Measurements from ENCODE around the gene STAT5B. TPM values are rescaled to one million over a fixed set of nuclear protein-coding genes. Genes with fewer than 3 reads are reported as not detected.
A peak's percentile ranks its signal among the peaks of the same experiment; 100 is the strongest.

STAT5B gene
- total and polyA plus RNA-seq, 9 of the 15 experiments (the other 6 are each of a cell fraction or from before 2014, with no cell fraction given) = 20.8 to 176 (median 92.4) TPM

DNA sequence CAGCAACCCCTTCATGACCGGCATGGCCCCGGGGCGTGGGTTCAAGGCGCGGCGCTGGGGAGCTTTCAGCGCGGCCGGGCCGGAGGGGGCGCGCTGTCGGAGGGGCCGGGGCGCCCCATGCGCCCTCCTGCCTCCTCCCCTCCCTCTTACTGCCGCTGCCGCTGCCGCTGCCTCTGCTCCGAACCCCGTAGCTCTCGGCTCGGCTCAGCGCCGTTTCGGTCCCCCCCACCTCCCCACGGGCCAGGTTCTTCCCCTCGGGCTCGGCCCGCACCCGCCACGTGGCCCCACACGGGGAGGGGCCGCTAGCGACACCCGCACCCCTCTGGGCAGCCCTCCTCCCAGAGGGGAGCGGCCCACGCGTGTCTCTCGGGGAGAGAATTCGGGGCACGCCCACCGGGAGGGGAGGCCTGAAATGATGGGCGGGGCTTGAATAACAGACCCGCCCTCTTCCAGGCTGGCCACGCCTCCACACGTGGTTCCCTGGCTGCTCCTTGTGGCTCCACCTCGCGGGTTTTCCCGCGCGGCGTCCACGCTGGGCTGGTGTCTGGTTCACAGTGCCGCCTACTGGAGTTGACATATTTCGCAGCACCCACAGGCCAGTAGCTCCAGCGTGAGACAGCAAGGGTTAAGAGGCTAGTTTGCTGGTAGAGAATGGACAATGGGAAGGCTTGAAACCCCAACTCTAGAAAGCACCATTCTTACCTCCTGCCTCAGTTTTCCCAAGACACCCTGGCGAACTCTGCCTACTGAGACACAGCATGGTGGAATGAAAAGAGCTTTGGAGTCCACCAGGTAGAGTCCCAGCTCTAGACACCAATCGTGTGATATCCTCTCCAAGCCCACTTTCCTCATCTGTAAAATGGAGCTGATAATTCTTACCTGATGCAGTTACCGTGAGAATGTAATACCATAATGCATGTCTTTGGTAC, 95.0 kb downstream of the STAT5B start, which contains the start of gene KCNH4 (continued):
- TF ChIP-seq BCLAF1 (IDR thresholded peaks at IDR 0.05; ENCODE audit: borderline replicate concordance in 1 of 2, control insufficient read depth in 1 of 2, low read depth in 2 of 2, low read length in 1 of 2) (peak in 1 of 2 experiments; percentile 71; a peak in 1 of 4 replicates), GATAD2B (IDR thresholded peaks at IDR 0.05; ENCODE audit: borderline replicate concordance) (peak; percentile 81; the same call in 1 of the 2 replicates), ILK (tag; IDR thresholded peaks at IDR 0.05; ENCODE audit: borderline replicate concordance, low read depth) (no peak), CHD2 (IDR thresholded peaks at IDR 0.05; ENCODE audit: low read depth, low read length) (peak; percentile 80), ID3 (CRISPR knock-in tag; IDR thresholded peaks at IDR 0.05) (no peak), ID3 (tag; IDR thresholded peaks at IDR 0.05) (no peak), SP2 (IDR thresholded peaks at IDR 0.05; ENCODE audit: extremely low read depth, low read depth, low read length, poor library complexity, severe bottlenecking) (no peak), KLF6 (CRISPR knock-in tag; IDR thresholded peaks at IDR 0.05; ENCODE audit: borderline replicate concordance) (no peak), RAD21 (CRISPR knock-in tag; conservative IDR thresholded peaks at IDR 0.05 in 1 of 2, IDR thresholded peaks at IDR 0.05 in 1 of 2) (peak; percentile 77 to 87), ESRRB (CRISPR knock-in tag; IDR thresholded peaks at IDR 0.05; ENCODE audit: borderline replicate concordance) (no peak), MYC (IDR thresholded peaks at IDR 0.05; ENCODE audit: low read depth, low read length) (peak; percentile 99), MYC (CRISPR knock-in tag; IDR thresholded peaks at IDR 0.05; ENCODE audit: borderline replicate concordance, low read depth) (0 out of 2 replicates have a peak, but pooled peaks have one; percentile 61), L3MBTL2 (IDR thresholded peaks at IDR 0.05) (peak; percentile 98), ATF7 (IDR thresholded peaks at IDR 0.05) (peak; percentile 63), BRD4 (IDR thresholded peaks at IDR 0.05) (no peak), CCNT2 (IDR thresholded peaks at IDR 0.05; ENCODE audit: borderline replicate concordance, extremely low read depth, insufficient read length, low read depth, low read length) (peak; percentile 53), POLR2AphosphoS2 (IDR thresholded peaks at IDR 0.05; ENCODE audit: low read length) (no peak)

Measured in K562 (cell line).